ENCODE results near the gene BBS1.
A peak's percentile ranks its signal among the peaks of the same experiment; 100 is the strongest.
"Not testable (repeated sequence)": the region's sequence is repeated elsewhere in the genome, so short reads cannot be mapped to it uniquely, and the experiment has no call there.

The BBS1 gene

DNA sequence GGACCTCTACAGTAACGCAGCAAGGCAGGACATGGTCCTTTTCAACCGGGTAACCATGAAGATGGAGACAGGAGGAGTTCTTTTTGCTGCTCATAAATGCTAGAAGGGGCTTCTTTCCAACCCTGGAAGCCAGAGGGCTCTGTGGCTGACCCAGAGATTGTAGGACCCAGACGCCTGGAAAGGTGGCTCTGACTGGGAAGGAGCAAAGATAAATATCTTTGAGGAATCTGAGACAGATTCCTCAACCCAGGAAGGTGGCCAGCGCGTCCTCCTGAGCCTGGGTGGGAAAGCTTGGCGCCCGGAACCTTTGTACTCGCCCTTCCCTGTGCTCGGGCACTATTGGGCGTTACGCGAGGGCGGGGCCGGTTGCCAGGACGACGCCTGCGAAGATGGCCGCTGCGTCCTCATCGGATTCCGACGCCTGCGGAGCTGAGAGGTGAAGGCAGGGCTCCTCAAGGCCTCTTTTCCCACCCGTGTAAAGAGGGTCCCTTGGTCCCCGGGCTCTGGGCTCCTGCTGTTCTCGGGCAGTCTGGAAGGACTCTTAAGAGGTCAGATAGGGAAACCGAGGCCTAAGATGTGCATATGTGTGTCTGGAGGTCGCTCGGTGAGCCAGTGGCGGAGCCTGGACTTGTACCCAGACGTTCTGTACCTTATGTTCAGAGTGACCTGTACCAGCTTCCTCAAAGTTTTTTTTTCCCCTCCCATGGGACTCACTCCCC lies at the start of gene BBS1:
TSS of gene BBS1 (plus strand) at position 365 of the 719 bp plus-strand sequence. CDS start at position 390, 25 bp downstream.
- DNase-seq = peak; percentile 87 to 89

DNA sequence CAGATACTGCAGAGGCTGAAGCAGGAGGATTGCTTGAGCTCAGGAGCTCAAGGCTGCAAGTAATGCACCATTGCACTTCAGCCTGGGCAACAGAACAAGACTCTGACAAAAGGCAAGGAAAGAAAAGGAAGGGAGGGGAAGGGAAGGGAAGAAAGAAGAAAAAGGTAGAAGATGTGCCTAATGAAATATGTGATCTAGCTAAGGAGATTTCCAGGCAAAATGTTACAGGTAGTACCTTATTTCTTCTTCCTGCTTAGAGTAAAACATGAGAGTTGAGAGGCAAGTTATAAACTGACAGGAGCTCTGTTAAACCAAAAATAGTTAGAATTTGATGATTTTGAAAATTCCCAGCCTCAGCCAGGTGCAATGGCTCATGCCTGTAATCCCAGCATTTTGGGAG lies 48.4 kb upstream of the BBS1 start:
- no peak for DNase-seq

DNA sequence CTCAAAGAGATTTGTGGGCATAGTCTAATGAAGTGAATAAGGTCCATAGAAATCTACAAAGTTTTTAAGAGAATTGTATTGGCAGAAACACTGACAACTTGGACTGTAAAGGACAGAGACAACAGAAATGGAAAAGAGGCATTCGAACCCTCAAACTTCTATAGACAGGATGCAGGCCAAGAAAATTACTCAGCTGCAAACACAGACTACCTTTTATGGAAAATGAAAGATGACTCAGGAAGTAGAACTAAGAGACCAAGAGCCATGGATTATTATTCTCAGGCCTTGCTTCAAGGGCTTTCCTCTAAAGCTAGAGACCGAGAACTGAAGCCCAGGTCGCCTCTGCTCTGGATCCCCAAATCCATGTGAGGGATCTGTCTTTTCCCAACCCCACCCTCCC lies 47.5 kb upstream of the BBS1 start:
- no peak for DNase-seq

DNA sequence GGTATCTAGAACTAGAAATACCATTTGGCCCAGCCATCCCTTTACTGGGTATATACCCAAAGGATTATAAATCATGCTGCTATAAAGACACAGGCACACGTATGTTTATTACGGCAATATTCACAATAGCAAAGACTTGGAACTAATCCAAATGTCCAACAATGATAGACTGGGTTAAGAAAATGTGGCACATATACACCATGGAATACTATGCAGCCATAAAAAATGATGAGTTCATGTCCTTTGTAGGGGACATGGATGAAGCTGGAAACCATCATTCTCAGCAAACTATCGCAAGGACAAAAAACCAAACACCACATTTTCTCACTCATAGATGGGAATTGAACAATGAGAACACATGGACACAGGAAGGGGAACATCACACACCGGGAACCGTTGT lies 46.3 kb upstream of the BBS1 start:
- not testable (repeated sequence) for DNase-seq

DNA sequence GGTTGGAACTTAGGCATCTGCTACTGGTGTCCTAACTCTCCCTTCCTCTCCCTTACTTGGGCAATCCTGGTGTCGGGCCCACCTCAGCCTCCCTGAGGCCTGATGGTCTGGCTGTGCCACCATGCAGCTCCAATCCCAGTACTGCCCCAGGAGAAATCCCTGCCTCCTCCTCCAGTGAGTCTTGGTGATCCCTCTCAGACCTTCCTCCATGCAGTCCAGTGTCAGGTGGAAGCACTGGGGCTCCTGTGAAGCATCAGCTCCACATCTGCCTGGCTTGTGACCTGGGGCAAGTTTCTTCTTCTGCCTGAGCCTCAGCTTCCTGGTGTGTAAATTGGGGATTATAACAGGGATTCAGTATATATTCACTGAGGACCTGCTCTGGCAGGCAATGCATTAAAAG lies 45.5 kb upstream of the BBS1 start:
- DNase-seq = no peak

DNA sequence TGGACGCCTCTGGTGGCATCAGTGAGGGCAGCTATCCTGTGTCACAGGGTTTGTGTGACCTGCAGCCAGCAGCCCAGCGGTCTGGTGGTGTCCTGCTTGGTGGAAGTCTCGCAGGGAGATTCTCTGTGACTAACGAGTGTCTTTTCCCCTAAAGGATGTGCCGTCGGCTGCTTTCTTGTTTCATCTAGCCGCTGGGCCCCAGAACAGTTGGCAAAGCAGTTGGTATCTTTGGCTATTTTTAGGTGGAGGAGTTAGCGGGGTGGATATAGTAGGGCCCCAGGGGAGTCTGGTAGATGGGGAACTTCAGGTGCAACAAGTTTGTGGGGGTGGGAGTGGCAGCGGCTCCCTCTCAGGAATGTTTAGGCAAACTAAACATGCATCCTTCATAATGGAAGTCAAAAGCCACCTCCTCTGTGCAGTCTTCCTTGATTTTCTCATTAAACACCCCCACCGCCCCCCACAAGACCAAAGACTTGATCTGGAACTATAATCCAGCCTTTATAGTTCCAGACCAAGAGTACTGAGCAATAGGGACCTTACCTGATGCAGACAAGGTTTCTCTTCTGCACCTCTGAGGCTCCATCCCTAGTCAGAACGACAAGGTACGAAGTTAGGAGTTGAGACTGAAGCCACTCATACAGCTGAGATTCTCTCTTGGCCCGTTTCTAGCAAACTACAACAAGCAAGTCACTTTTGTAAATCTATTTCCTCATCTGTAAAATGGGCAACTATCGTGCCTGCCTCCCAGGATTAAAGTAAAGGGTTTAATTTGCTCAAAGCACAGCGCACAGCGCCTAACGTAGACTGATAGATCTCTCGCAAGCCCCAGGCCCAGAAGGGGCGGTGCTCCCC lies 44.8 kb upstream of the BBS1 start:
- no peak for DNase-seq

DNA sequence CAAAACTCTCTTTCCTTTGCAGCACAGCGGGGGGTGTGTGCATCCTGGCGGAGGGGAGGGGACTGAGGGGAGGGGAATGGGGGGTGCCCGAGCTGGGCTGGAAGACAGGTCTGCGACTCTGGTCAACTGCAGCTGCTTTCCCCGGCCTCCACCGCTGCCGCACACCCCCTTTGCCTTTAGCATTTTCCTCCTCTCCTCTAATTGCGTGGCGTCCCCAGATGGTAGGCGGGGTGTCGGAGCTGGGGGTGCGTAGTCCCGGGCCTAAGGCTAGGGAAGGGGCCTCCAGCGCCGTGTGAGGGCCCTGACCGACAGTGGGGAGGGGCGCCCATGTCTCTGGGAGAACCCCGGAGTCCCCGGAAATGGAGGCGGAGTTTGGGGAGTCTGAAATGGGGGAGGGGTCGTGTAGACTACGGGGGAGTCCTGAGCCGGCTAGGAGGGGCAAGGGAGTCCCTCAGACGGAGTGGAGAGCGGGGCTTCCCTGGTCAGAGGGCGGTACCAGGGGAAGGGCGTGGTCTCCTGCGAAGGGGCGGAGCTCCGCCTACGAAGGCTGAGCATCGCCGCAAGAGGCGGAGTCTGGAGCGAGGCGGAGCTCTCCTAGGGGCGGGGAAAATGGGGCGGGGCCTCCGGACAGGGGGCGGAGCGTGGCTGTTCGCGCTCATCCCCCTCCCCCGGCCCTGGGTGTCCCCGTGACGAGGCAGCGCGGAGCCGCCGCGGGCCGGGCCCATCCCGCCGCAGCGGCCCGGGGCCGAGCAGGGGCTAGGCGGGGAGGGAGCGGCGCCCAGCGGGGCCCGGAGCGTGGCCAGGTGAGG lies 44.0 kb upstream of the BBS1 start, which contains the start of gene PELI3:
TSS of gene PELI3 (plus strand) at position 681 of the 809 bp plus-strand sequence. CDS start 1,224 bp downstream, outside the sequence.
- DNase-seq = peak; percentile 95 to 96

DNA sequence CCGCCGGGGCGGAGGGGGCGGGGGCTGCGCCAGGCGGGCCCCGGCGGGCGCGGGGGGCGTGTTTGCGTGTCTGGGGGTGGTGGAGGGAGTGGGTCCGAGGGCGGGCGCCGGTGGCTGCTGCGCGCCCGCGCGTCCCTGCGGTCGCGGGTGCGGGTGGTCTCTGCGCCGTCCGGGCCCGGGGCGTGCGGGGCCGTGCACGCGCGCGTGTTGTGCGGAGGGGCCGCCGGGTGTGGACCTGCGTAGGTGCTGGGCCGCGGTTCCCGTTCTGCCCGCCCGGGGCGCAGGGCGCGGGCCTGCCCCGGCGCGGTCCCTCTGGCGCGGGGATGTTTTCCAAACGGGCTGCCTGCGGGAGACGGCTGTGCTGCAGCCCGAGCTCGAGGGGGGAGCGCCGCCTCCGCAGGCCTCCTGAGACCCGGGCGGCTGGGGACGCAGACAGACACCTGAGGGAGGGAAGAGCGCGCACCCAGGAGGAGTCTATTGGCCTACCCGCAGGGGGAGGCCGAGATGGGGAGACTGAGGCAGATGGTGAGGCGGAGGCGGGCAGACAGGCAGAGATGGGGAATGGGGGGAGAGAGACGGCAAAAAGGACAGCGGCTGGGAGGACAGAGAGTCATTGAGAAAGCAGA lies 43.3 kb upstream of the BBS1 start:
- peak; percentile 41 to 48 for DNase-seq

DNA sequence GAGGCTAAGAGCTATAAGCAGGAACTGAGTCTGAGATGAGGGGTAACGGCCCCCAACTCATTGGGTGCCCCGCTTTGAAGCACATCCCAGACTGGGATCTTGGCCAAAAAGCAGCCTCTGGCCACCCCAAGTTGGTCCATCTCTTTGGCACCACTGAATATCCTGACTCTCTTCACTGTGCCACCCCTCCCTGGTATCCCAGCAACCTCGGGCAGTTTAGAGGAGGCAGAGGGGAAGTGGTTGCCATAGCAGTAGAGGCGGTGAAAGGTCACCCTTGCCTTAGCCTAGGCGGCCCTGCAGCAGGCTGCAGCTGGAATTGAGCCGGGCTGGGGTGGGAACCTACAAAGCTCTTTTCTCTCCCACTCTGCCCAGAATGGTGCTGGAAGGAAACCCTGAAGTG lies 42.7 kb upstream of the BBS1 start:
- no peak for DNase-seq

GRCh38 chr11:66468691-66469090 lies 41.7 kb upstream of the BBS1 start:
- no peak for DNase-seq

DNA sequence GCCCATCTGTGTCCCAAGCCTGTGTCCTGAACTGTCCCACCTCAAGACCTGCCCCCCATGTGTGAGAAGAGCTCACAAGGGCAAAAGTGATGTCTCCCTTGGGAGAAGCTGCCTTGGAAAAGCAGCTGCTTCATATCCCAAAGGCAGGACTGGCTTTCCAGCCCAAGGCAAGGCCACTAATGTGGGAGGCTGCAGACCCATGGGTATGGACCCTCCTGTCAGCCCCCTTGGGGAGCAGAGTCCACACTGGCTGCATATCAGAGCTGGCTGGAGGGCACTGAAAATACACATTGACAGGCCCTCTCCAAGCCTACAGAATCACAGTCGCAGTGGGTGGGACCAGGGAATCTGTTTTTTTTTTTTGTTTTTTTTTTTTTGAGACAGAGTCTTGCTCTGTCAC lies 41.0 kb upstream of the BBS1 start:
- DNase-seq = no peak

- DNase-seq = no peak
Measured at GRCh38 chr11:66470015-66470414, 40.4 kb upstream of the BBS1 start.

DNA sequence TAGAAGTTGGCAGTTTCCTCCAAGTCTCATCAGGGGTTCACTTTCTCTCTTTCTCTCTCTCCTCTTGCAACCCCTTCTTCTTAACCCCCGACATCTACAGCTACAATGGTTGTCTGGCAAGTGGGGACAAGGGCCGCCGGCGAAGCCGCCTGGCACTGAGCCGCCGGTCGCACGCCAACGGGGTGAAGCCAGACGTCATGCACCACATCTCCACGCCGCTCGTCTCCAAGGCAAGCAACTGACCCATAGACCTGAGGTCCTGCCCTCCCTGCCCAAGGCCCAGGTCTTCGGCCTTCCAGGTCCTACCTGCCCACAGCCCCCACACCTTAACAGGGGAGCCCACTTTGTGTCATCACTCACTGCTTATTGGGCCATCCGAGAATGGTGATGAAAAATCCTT lies 39.3 kb upstream of the BBS1 start:
- DNase-seq = no peak

GRCh38 chr11:66472054-66472453 lies 38.4 kb upstream of the BBS1 start:
- no peak for DNase-seq

DNA sequence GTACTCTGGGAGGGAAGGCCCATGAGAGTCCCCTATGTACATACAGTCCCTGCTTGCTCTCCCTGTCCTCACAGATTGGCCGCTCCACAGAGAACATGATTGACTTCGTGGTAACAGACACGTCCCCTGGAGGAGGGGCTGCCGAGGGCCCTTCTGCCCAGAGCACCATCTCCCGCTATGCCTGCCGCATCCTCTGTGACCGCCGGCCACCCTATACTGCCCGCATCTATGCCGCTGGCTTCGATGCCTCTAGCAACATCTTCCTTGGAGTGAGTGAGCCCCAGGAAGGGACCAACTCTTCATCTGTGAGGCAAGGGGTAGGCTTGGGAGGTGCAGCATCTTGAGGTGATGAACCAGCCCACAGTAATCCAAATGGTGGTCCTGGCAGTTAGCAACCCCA lies 37.3 kb upstream of the BBS1 start:
- DNase-seq = no peak

DNA sequence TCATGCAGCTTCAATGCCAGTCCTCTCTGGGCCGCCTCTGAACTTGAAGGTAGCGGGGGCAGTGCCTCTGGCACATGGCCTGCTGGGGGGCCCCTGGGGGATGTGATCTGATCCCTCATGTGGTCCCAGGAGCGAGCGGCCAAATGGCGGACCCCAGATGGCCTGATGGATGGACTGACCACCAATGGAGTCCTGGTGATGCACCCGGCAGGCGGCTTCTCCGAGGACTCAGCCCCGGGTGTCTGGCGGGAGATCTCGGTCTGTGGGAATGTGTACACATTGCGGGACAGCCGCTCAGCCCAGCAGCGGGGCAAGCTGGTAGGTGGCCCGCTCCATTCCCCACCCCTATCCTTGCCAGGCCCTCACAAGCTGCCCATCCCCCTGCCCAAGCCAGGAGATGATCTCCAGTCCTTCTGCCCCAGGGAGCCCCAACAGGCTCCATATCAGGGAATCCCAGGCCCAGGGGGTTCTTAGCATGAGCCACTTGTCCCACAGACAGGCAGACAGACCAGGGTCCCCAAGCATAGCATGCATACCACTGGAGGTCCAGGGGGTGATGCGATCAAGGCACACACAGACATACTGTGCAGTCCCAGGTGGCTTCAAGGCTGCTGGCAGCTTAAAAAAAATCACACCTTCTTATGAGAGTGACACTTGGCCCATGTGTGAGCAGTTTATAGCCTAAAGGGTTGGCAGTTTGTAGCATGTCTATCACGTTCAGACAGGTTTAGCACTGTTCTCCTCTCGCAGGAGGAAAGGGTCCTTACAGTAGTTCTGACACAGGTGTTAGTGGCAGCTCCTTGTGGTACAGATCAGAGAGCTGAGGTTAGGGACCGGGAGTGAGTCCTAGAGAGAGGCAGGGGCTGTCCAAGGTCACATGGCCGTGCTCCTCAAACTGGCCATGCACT lies 36.6 kb upstream of the BBS1 start:
- no peak for DNase-seq

GRCh38 chr11:66475349-66476172 lies 34.9 kb upstream of the BBS1 start:
- no peak for DNase-seq

DNA sequence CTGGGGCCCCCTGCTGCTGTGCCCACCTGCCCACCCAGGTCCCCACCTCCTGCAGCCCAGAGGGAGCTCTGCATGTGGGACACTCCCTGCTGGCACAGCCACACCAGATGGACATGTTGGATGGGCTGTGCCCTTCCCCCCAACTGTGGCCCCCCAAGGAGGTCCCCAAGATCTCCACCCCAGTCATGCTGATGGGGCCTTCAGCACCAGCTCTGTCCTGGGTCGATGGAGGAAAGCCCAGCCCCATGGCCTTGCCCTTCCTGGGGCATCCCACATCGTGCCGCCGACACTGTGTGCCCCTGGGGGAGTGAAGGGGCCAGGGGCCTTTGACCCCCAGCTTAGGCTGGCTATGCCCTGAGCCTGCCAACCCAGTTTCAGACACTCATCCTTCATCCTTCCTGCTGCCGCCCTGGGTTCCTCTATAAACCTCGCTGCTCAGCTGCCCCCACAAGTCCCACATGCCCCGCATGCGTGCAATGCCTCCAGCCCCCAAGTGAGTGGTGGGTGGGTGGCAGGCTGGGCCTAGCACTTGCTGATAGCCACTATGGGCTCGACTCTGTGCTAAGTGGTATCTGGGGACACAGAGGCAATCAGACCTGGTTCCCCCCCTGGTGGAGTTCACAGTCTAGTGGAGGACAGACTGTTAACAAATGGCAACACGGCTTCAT lies 34.1 kb upstream of the BBS1 start:
- no peak for DNase-seq

DNA sequence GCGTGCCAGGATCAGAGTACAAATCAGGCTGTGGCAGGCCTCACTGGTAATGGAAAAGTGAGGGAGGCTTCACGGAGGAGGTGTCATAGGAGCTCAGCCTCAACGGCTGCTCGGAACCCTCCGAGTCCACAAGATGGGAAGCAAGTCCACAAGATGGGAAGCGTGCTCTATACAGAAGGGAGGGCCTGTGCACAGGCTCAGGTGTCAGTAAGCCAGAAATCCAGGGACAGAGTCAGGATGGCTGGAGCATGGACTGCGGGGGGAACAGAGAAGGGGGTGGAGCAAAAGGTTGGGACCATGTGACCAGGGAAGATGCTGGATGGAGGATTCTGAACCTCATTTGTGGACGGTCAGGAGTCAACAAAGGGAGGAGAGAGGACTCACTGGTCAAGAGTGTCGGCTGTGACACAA lies 33.6 kb upstream of the BBS1 start:
- DNase-seq = no peak

Data from activated CD4-positive, alpha-beta T cell treated with anti-CD3 and anti-CD28 coated beads, Interleukin-2, amount 50 U/mL, for 48 hours (primary cell).